ENCODE data around the gene TREML2. TPM values are rescaled to one million over a fixed set of nuclear protein-coding genes. Genes with fewer than 3 reads are reported as not detected.

Gene TREML2
- total RNA-seq, 2 donors from 2014 or later = not detected

- no peaks in the 10 kb centered on the region for H3K36me3 ChIP-seq (replicated peaks in 1 of 2; ENCODE audit: insufficient read depth in 1 of 2, low read depth in 2 of 2)
- H3K4me3 ChIP-seq = no peak overlapping the region
- no peaks in the 10 kb centered on the region for H3K4me1 ChIP-seq
- 14 to 16% methylated on average over 22 of the region's 22 CpGs for WGBS, 2 donors
- intact Hi-C loops (cut with DNase I) = no loop called here
- DNase-seq (no peak), ATAC-seq (no peak)
- no peak overlapping the region for H3K27ac ChIP-seq
- no peak for TF ChIP-seq CTCF (IDR thresholded peaks at IDR 0.05)
- no peak for TF ChIP-seq POLR2A (IDR thresholded peaks at IDR 0.05)
- H3K9me3 ChIP-seq = no peaks in the 10 kb centered on the region
- peaks cover 0 to 4% of the 10 kb centered on the region in 2 donors for H3K27me3 ChIP-seq
These were observed 38.7 kb upstream of the TREML2 start for GRCh38 chr6:41239467-41240159.

- ATAC-seq (no peak), DNase-seq (no peak)
- Histone ChIP-seq H3K27ac (no peak overlapping the region), H3K36me3 (replicated peaks in 1 of 2; ENCODE audit: insufficient read depth in 1 of 2, low read depth in 2 of 2) (no peaks in the 10 kb centered on the region), H3K9me3 (no peaks in the 10 kb centered on the region), H3K4me3 (no peak overlapping the region), H3K27me3 (peaks cover 0 to 4% of the 10 kb centered on the region in 2 donors), H3K4me1 (no peaks in the 10 kb centered on the region)
- TF ChIP-seq POLR2A (IDR thresholded peaks at IDR 0.05) (no peak), CTCF (IDR thresholded peaks at IDR 0.05) (no peak)
- WGBS, 2 donors = 70 to 72% methylated on average over 5 of the region's 5 CpGs
- intact Hi-C loops (cut with DNase I) = no loop called here
These were observed 36.2 kb upstream of the TREML2 start for GRCh38 chr6:41237128-41237527.

- Histone ChIP-seq H3K4me1 (no peaks in the 10 kb centered on the region), H3K27me3 (peaks cover 0 to 4% of the 10 kb centered on the region in 2 donors), H3K27ac (no peak overlapping the region), H3K9me3 (no peaks in the 10 kb centered on the region), H3K4me3 (no peak overlapping the region), H3K36me3 (replicated peaks in 1 of 2; ENCODE audit: insufficient read depth in 1 of 2, low read depth in 2 of 2) (no peaks in the 10 kb centered on the region)
- ATAC-seq = no peak
- no peak for TF ChIP-seq POLR2A (IDR thresholded peaks at IDR 0.05)
- TF ChIP-seq CTCF (IDR thresholded peaks at IDR 0.05) = no peak
- intact Hi-C loops (cut with DNase I) = no loop called here
- 82 to 85% methylated on average over 4 of the region's 4 CpGs for WGBS, 2 donors
- DNase-seq = no peak
These were observed 35.3 kb upstream of the TREML2 start for GRCh38 chr6:41236276-41236675.

DNA sequence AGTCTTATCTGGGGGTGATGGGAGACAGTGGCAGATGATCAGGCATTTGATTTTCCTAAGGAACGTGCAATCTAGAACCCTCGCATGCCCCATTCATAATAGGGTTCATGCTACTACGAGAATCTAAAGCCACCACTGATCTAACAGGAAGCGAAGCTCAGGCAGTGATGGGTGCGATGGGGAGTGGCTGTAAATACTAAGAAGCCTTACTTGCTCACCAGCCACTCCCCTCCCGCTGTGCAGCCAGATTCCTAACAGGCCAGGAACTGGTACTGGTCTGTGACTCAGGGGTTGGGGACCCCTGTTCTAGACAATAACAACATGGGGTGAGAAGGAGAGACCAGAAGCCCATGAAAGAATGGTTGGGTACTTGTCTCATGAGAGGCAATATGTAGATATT, 31.7 kb upstream of the TREML2 start:
- H3K27me3 ChIP-seq = no peaks in the 10 kb centered on the region
- ATAC-seq = no peak
- WGBS, 2 donors = 71 to 77% methylated on average over 6 of the region's 6 CpGs
- intact Hi-C loops (cut with DNase I) = no loop called here
- H3K36me3 ChIP-seq (replicated peaks in 1 of 2; ENCODE audit: insufficient read depth in 1 of 2, low read depth in 2 of 2) = no peaks in the 10 kb centered on the region
- H3K4me1 ChIP-seq = no peaks in the 10 kb centered on the region
- no peak for DNase-seq
- H3K9me3 ChIP-seq = no peaks in the 10 kb centered on the region
- H3K27ac ChIP-seq = no peak overlapping the region
- no peak overlapping the region for H3K4me3 ChIP-seq
- no peak for TF ChIP-seq POLR2A (IDR thresholded peaks at IDR 0.05)
- no peak for TF ChIP-seq CTCF (IDR thresholded peaks at IDR 0.05)

DNA sequence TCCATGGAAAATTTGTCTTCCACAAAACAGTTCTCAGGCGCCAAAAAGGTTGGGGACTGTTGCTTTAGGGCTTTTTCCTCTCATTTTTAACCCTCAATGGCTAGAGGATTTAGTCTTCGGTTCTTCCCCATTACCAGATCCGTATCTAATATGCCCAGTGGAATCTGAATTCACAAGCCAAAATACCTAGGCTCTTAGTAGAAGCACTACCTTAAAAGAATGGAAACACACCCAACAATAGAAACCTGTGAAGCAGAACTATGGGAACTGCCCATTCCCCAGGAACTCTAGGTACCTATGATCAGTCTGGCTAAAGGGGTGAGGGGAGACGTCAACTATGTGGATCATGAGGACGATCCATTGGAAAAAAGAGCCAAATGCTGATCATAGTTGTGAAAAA, 30.3 kb upstream of the TREML2 start:
- no peak for TF ChIP-seq CTCF (IDR thresholded peaks at IDR 0.05)
- no peak for TF ChIP-seq POLR2A (IDR thresholded peaks at IDR 0.05)
- 56 to 63% methylated on average over 5 of the region's 5 CpGs for WGBS, 2 donors
- intact Hi-C loops (cut with DNase I) = no loop called here
- H3K4me1 ChIP-seq = no peaks in the 10 kb centered on the region
- H3K27me3 ChIP-seq = no peaks in the 10 kb centered on the region
- H3K36me3 ChIP-seq (replicated peaks in 1 of 2; ENCODE audit: insufficient read depth in 1 of 2, low read depth in 2 of 2) = no peaks in the 10 kb centered on the region
- no peak overlapping the region for H3K4me3 ChIP-seq
- ATAC-seq (no peak), DNase-seq (no peak)
- no peak overlapping the region for H3K27ac ChIP-seq
- no peaks in the 10 kb centered on the region for H3K9me3 ChIP-seq
